Hepatocyte (in vitro differentiated cells): ENCODE data around the gene C6orf47. TPM values are rescaled to one million over a fixed set of nuclear protein-coding genes. Genes with fewer than 3 reads are reported as not detected.

Experiments used
- DNase-seq: peaks from one replicate; pipeline ENCODE4 v3.0.0-alpha.2; 2016; ENCODE audit warnings: low spot score
- H2AFZ ChIP-seq: fragments of 200-600 bp; sonication (generic); 2 replicates; pipeline ENCODE4 v1.6.0; 2016; ENCODE audit warnings: antibody characterized with exemption, mild to moderate bottlenecking
- H3K27ac ChIP-seq: fragments of 200-600 bp; sonication (generic); 2 replicates; pipeline ENCODE4 v1.5.1; 2016; ENCODE audit warnings: mild to moderate bottlenecking
- H3K27me3 ChIP-seq: fragments of 200-600 bp; sonication (generic); 2 replicates; pipeline ENCODE4 v1.6.1; 2016
- H3K36me3 ChIP-seq: fragments of 200-600 bp; sonication (generic); replicated peaks from 2 replicates; pipeline ENCODE4 v1.5.1; 2016; ENCODE audit warnings: low read depth; ENCODE audit not compliant: insufficient read depth
- H3K4me1 ChIP-seq: fragments of 200-600 bp; sonication (generic); 2 replicates; pipeline ENCODE4 v1.5.1; 2016; ENCODE audit warnings: mild to moderate bottlenecking, moderate library complexity; ENCODE audit not compliant: insufficient read depth
- H3K4me2 ChIP-seq: fragments of 200-600 bp; sonication (generic); 2 replicates; pipeline ENCODE4 v1.6.0; 2016
- H3K4me3 ChIP-seq: fragments of 200-600 bp; sonication (generic); 2 replicates; pipeline ENCODE4 v1.5.1; 2016; ENCODE audit warnings: mild to moderate bottlenecking
- H3K79me2 ChIP-seq: fragments of 200-600 bp; sonication (generic); 2 replicates; pipeline ENCODE4 v1.6.0; 2017; ENCODE audit warnings: mild to moderate bottlenecking
- H3K9me2 ChIP-seq: fragments of 200-600 bp; sonication (generic); replicated peaks from 2 replicates; pipeline ENCODE4 v1.6.0; 2017; ENCODE audit warnings: mild to moderate bottlenecking; ENCODE audit not compliant: insufficient read depth
- H3K9me3 ChIP-seq: fragments of 200-600 bp; sonication (generic); 2 replicates; pipeline ENCODE4 v1.5.1; 2016; ENCODE audit warnings: low read depth, mild to moderate bottlenecking
- H4K20me1 ChIP-seq: fragments of 200-600 bp; sonication (generic); 2 replicates; pipeline ENCODE4 v1.6.0; 2016; ENCODE audit warnings: mild to moderate bottlenecking; ENCODE audit not compliant: insufficient read depth, poor library complexity, severe bottlenecking
- CTCF ChIP-seq: fragments of 200-600 bp; sonication (generic); IDR thresholded peaks from 2 replicates; pipeline ENCODE4 v1.5.1; 2016; ENCODE audit warnings: antibody characterized with exemption, mild to moderate bottlenecking; ENCODE audit not compliant: poor library complexity
- EZH2 ChIP-seq: fragments of 200-600 bp; sonication (generic); IDR thresholded peaks from 2 replicates; pipeline ENCODE4 v1.6.1; 2016; ENCODE audit warnings: antibody characterized with exemption, mild to moderate bottlenecking, borderline replicate concordance
- EZH2phosphoT487 ChIP-seq: fragments of 200-600 bp; sonication (generic); IDR thresholded peaks from one replicate; pipeline ENCODE4 v1.6.1; 2018; ENCODE audit warnings: antibody characterized with exemption, mild to moderate bottlenecking, low read depth, moderate library complexity; ENCODE audit not compliant: unreplicated experiment, severe bottlenecking
- WGBS: methylation state at CpG from one replicate; pipeline ENCODE4 v1.1.6; 2016; ENCODE audit warnings: low lambda C conversion rate; ENCODE audit errors: missing lambda C conversion rate; 5-methylcytosine and 5-hydroxymethylcytosine counted together
- polyA plus RNA-seq: library from polyadenylated mRNA; unstranded; fragments of >200 nt; fragmentation: Nextera tagmentation; extraction: Ambion mirVana; gene quantifications from 2 replicates; pipeline ENCODE4 v1.2.1, GENCODE V29; 2016
- total RNA-seq: library from RNA; depleted of rRNA; stranded (reverse); fragments of >200 nt; gene quantifications from 2 replicates; pipeline ENCODE4 v1.2.3, GENCODE V29; 2014

The C6orf47 gene
- total and polyA plus RNA-seq, 2 experiments from 2014 or later = 23.3 to 25.4 TPM

DNA sequence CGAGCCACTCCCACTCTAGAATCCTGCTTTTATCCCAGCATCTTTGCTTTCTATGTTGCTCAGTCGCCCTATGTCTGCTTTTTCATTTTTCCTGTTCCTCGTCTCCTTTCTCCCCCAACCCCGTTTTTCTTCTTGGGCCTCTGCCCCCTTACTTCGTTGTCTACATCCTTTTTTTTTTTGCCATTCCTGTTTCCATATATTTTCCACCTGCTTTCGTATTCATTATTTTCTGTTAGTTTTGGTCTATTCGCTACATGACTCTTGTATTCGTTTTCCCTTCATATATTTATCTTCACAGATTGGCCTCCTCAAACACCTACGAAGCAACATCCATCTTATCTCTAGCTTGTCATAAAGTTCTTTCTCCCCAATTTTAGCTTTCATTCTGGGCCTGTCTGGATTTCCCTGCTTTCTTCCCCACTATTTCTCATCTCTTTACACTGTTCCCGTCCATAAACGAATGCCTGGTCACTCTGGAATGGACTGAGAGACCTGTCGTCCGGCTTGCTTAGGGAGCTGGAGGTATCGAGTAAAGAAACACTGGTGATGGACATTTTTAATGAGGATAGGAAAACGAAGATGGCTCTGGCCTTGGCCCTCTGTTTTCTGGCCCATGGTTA is 39.1 kb downstream of the C6orf47 start:
- Histone ChIP-seq H3K36me3 (no peaks in the 10 kb centered on the region), H3K9me3 (no peaks in the 10 kb centered on the region), H3K27me3 (no peaks in the 10 kb centered on the region), H3K4me2 (peak overlapping the region; percentile 91), H3K4me3 (peak overlapping the region; percentile 51), H3K4me1 (peaks cover 8% of the 10 kb centered on the region), H3K9me2 (no peaks in the 10 kb centered on the region), H4K20me1 (peaks cover 26% of the 10 kb centered on the region), H2AFZ (peak overlapping the region; percentile 43), H3K27ac (peak overlapping the region; percentile 95), H3K79me2 (peaks cover 53% of the 10 kb centered on the region)
- DNase-seq = no peak
- 3% methylated on average over 15 of the region's 15 CpGs for WGBS
- TF ChIP-seq EZH2 (no peak), EZH2phosphoT487 (no peak), CTCF (no peak)

- no peaks in the 10 kb centered on the region for H3K9me3 ChIP-seq
- H3K27ac ChIP-seq = peak within 1 kb of the TSS; percentile 95
- 0% methylated on average over 16 of the region's 67 CpGs for whole genome bisulfite sequencing
- no peaks in the 10 kb centered on the region for H3K9me2 ChIP-seq
- H4K20me1 ChIP-seq = peaks cover 26% of the 10 kb centered on the region
- H3K36me3 ChIP-seq = no peaks in the 10 kb centered on the region
- DNase-seq = peak; percentile 98
- H3K27me3 ChIP-seq = no peaks in the 10 kb centered on the region
- peaks cover 8% of the 10 kb centered on the region for H3K4me1 ChIP-seq
- H3K4me3 ChIP-seq = peak within 1 kb of the TSS; percentile 51
- H3K79me2 ChIP-seq = peaks cover 46% of the 10 kb centered on the region
- H2AFZ ChIP-seq = peak within 1 kb of the TSS; percentile 43
- no peak for TF ChIP-seq EZH2
- TF ChIP-seq EZH2phosphoT487 = no peak
- no peak for TF ChIP-seq CTCF
- H3K4me2 ChIP-seq = peak within 1 kb of the TSS; percentile 91
These were observed 39.8 kb downstream of the C6orf47 start, which contains the start of gene PRRC2A for GRCh38 chr6:31620586-31621319. Gene PRRC2A, plus strand, starts transcription at chr6:31620715. Its CDS starts 2,075 bp downstream, at chr6:31622790.

DNA sequence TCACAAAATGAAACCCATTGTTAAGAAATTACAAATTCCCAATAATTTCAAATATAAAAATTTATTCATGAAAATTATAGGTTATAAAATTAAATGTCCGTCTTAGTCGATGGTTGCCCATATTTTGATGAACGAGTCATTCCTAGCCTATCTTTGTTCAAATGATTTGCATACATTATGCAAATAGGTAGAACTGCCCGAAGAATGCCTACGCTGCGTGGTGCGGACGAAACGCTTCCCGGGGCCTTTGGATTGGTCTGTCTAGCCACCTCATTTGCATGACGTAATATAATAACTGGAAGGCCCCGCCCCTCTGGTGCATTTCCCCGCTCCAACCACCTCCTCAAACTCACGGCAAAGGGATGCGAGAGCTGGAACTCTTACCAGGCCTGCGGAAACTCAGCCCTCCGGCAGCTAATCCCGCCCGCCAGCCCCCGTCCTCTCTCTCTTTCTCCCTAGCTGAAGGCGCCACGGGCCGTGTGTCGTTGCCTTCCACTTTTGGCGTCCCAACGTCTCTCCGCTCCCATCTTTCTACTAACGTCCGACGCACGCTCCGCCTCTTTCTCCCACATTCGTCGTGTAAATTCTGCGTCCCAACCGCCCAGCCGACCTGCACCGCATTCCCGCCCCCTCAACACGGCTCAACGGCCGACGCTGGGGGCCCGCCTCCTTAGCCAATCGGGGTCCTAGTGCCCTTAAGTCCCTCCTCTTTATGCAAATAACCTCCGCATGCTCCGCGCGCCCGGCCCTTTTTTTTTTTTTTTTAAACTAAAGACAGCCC is 40.6 kb downstream of the C6orf47 start:
- H3K9me2 ChIP-seq = no peaks in the 10 kb centered on the region
- WGBS = 1% methylated on average over 47 of the region's 50 CpGs
- TF ChIP-seq EZH2phosphoT487 (no peak), CTCF (no peak), EZH2 (no peak)
- no peaks in the 10 kb centered on the region for H3K27me3 ChIP-seq
- peak overlapping the region; percentile 90 for H3K27ac ChIP-seq
- H2AFZ ChIP-seq = peak overlapping the region; percentile 37
- peaks cover 26% of the 10 kb centered on the region for H4K20me1 ChIP-seq
- peaks cover 15% of the 10 kb centered on the region for H3K4me1 ChIP-seq
- peaks cover 38% of the 10 kb centered on the region for H3K79me2 ChIP-seq
- H3K4me3 ChIP-seq = peak overlapping the region; percentile 5
- H3K9me3 ChIP-seq = no peaks in the 10 kb centered on the region
- H3K4me2 ChIP-seq = peak overlapping the region; percentile 69
- H3K36me3 ChIP-seq = no peaks in the 10 kb centered on the region
- DNase-seq = peak; percentile 99
